Stimulated activated naive CD8-positive, alpha-beta T cell treated with anti-CD3 and anti-CD28 coated beads, Interleukin-15, Interleukin-2, amounts not matched to agents 100 ng/mL and 50 ng/mL, for 24 hours (primary cell): Measurements from ENCODE around the gene CA6.
A peak's percentile ranks its signal among the peaks of the same experiment; 100 is the strongest.
"Not testable (repeated sequence)": the region's sequence is repeated elsewhere in the genome, so short reads cannot be mapped to it uniquely, and the experiment has no call there.

Experiments
- H3K27ac Mint-ChIP-seq: one replicate; pipeline ENCODE4 v1.8.0; 2021; ENCODE audit warnings: mild to moderate bottlenecking, mixed read lengths
- H3K27me3 Mint-ChIP-seq: one replicate; pipeline ENCODE4 v1.8.0; 2021; ENCODE audit warnings: mixed read lengths
- H3K36me3 Mint-ChIP-seq: one replicate; pipeline ENCODE4 v1.8.0; 2021; ENCODE audit warnings: low read depth, mixed read lengths
- H3K4me1 Mint-ChIP-seq: one replicate; pipeline ENCODE4 v1.8.0; 2021; ENCODE audit warnings: low read depth, mixed read lengths
- H3K4me3 Mint-ChIP-seq: one replicate; pipeline ENCODE4 v1.8.0; 2021; ENCODE audit warnings: mild to moderate bottlenecking, mixed read lengths
- H3K9me3 Mint-ChIP-seq: one replicate; pipeline ENCODE4 v1.8.0; 2021; ENCODE audit warnings: mixed read lengths

The CA6 gene

GRCh38 chr1:8976338-8976737 is 30.7 kb downstream of the CA6 start:
- no peak overlapping the region for H3K4me3 Mint-ChIP-seq
- H3K27ac Mint-ChIP-seq: peak overlapping the region; percentile 18
- peaks cover 38% of the 10 kb centered on the region for H3K4me1 Mint-ChIP-seq
- no peaks in the 10 kb centered on the region for H3K9me3 Mint-ChIP-seq
- no peaks in the 10 kb centered on the region for H3K27me3 Mint-ChIP-seq
- H3K36me3 Mint-ChIP-seq: no peaks in the 10 kb centered on the region

GRCh38 chr1:8976896-8977450 is 31.3 kb downstream of the CA6 start:
- H3K4me1 Mint-ChIP-seq: peaks cover 32% of the 10 kb centered on the region
- H3K27ac Mint-ChIP-seq: no peak overlapping the region

GRCh38 chr1:8980656-8981055 is 35.0 kb downstream of the CA6 start:
- H3K27me3 Mint-ChIP-seq: no peaks in the 10 kb centered on the region
- H3K36me3 Mint-ChIP-seq: no peaks in the 10 kb centered on the region
- no peak overlapping the region for H3K27ac Mint-ChIP-seq
- H3K4me3 Mint-ChIP-seq: no peak overlapping the region
- H3K9me3 Mint-ChIP-seq: no peaks in the 10 kb centered on the region
- H3K4me1 Mint-ChIP-seq: peaks cover 23% of the 10 kb centered on the region

More at GRCh38 chr1:8976896-8977450, 31.3 kb downstream of the CA6 start:
- H3K9me3 Mint-ChIP-seq: no peaks in the 10 kb centered on the region
- H3K27me3 Mint-ChIP-seq: no peaks in the 10 kb centered on the region
- no peaks in the 10 kb centered on the region for H3K36me3 Mint-ChIP-seq
- H3K4me3 Mint-ChIP-seq: no peak overlapping the region

GRCh38 chr1:8981169-8981568 is 35.5 kb downstream of the CA6 start:
- no peaks in the 10 kb centered on the region for H3K36me3 Mint-ChIP-seq
- H3K27ac Mint-ChIP-seq: no peak overlapping the region
- H3K4me3 Mint-ChIP-seq: no peak overlapping the region
- peaks cover 26% of the 10 kb centered on the region for H3K4me1 Mint-ChIP-seq
- no peaks in the 10 kb centered on the region for H3K9me3 Mint-ChIP-seq
- H3K27me3 Mint-ChIP-seq: no peaks in the 10 kb centered on the region

GRCh38 chr1:8984203-8984602 is 38.5 kb downstream of the CA6 start:
- peaks cover 35% of the 10 kb centered on the region for H3K4me1 Mint-ChIP-seq
- H3K27ac Mint-ChIP-seq: no peak overlapping the region
- H3K9me3 Mint-ChIP-seq: no peaks in the 10 kb centered on the region
- H3K27me3 Mint-ChIP-seq: no peaks in the 10 kb centered on the region
- H3K4me3 Mint-ChIP-seq: no peak overlapping the region
- no peaks in the 10 kb centered on the region for H3K36me3 Mint-ChIP-seq

- H3K27ac Mint-ChIP-seq: peak overlapping the region; percentile 11
- H3K4me1 Mint-ChIP-seq: peaks cover 41% of the 10 kb centered on the region
- H3K27me3 Mint-ChIP-seq: no peaks in the 10 kb centered on the region
- H3K9me3 Mint-ChIP-seq: no peaks in the 10 kb centered on the region
- H3K36me3 Mint-ChIP-seq: no peaks in the 10 kb centered on the region
- no peak overlapping the region for H3K4me3 Mint-ChIP-seq
These were observed 39.3 kb downstream of the CA6 start for GRCh38 chr1:8984990-8985389.

GRCh38 chr1:8985915-8986813 is 40.5 kb downstream of the CA6 start:
- H3K27me3 Mint-ChIP-seq: no peaks in the 10 kb centered on the region
- no peaks in the 10 kb centered on the region for H3K9me3 Mint-ChIP-seq
- peak overlapping the region; percentile 88 for H3K27ac Mint-ChIP-seq
- no peaks in the 10 kb centered on the region for H3K36me3 Mint-ChIP-seq
- H3K4me1 Mint-ChIP-seq: peaks cover 43% of the 10 kb centered on the region
- H3K4me3 Mint-ChIP-seq: peak overlapping the region; percentile 56

GRCh38 chr1:8986814-8987190 is 41.1 kb downstream of the CA6 start:
- Mint-ChIP-seq H3K9me3 (no peaks in the 10 kb centered on the region), H3K4me3 (peak overlapping the region; percentile 56), H3K27ac (peak overlapping the region; percentile 88), H3K27me3 (no peaks in the 10 kb centered on the region), H3K4me1 (peaks cover 43% of the 10 kb centered on the region), H3K36me3 (no peaks in the 10 kb centered on the region)

GRCh38 chr1:8987881-8988617 is 42.4 kb downstream of the CA6 start:
- H3K4me1 Mint-ChIP-seq: peaks cover 43% of the 10 kb centered on the region
- H3K36me3 Mint-ChIP-seq: no peaks in the 10 kb centered on the region
- H3K4me3 Mint-ChIP-seq: peak overlapping the region; percentile 30
- H3K27ac Mint-ChIP-seq: peak overlapping the region; percentile 67
- H3K9me3 Mint-ChIP-seq: peaks cover 3% of the 10 kb centered on the region
- H3K27me3 Mint-ChIP-seq: no peaks in the 10 kb centered on the region

GRCh38 chr1:8988618-8988967 is 42.9 kb downstream of the CA6 start:
- Mint-ChIP-seq H3K27ac (no peak overlapping the region), H3K4me3 (no peak overlapping the region), H3K9me3 (peaks cover 3% of the 10 kb centered on the region), H3K36me3 (no peaks in the 10 kb centered on the region), H3K27me3 (no peaks in the 10 kb centered on the region), H3K4me1 (peaks cover 37% of the 10 kb centered on the region)

- Mint-ChIP-seq H3K27ac (no peak overlapping the region), H3K27me3 (no peaks in the 10 kb centered on the region), H3K36me3 (no peaks in the 10 kb centered on the region), H3K9me3 (peaks cover 3% of the 10 kb centered on the region), H3K4me3 (no peak overlapping the region), H3K4me1 (peaks cover 33% of the 10 kb centered on the region)
These were observed 43.4 kb downstream of the CA6 start for GRCh38 chr1:8989061-8989460.

- Mint-ChIP-seq H3K27ac (no peak overlapping the region), H3K4me1 (peaks cover 29% of the 10 kb centered on the region), H3K9me3 (peaks cover 3% of the 10 kb centered on the region), H3K36me3 (no peaks in the 10 kb centered on the region), H3K4me3 (no peak overlapping the region), H3K27me3 (no peaks in the 10 kb centered on the region)
These were observed 44.2 kb downstream of the CA6 start for GRCh38 chr1:8989821-8990220.

- no peak overlapping the region for H3K4me3 Mint-ChIP-seq
- no peaks in the 10 kb centered on the region for H3K27me3 Mint-ChIP-seq
- no peak overlapping the region for H3K27ac Mint-ChIP-seq
- H3K9me3 Mint-ChIP-seq: peaks cover 3% of the 10 kb centered on the region
- peaks cover 9% of the 10 kb centered on the region for H3K4me1 Mint-ChIP-seq
- no peaks in the 10 kb centered on the region for H3K36me3 Mint-ChIP-seq
These were observed 47.4 kb downstream of the CA6 start for GRCh38 chr1:8992936-8993687.

GRCh38 chr1:8993962-8994675 is 48.5 kb downstream of the CA6 start:
- H3K4me1 Mint-ChIP-seq, H3K36me3 Mint-ChIP-seq, H3K27ac Mint-ChIP-seq, H3K27me3 Mint-ChIP-seq, H3K4me3 Mint-ChIP-seq, H3K9me3 Mint-ChIP-seq: not testable (repeated sequence)
